Measurements from ENCODE around the gene STON2.

Gene STON2

GRCh38 chr14:81219759-81220579 lies 180.2 kb downstream of the STON2 start:
- DNase-seq, result no peak

- DNase-seq, result peak; percentile 98
These were observed 180.8 kb downstream of the STON2 start for GRCh38 chr14:81219210-81219758.

- peak; percentile 16 for DNase-seq
These were observed 188.3 kb downstream of the STON2 start for GRCh38 chr14:81211844-81212243.

All from kidney glomerular epithelial cell (primary cell).